ENCODE results near the gene SKI. TPM values are rescaled to one million over a fixed set of nuclear protein-coding genes. Genes with fewer than 3 reads are reported as not detected.

SKI gene
- total and polyA plus RNA-seq, 8 donors: 55.8 to 89.0 (median 73.9) TPM

- Histone ChIP-seq H3K9me3 (no peaks in the 10 kb centered on the region), H3K4me3 (no peak overlapping the region), H3K27me3 (no peaks in the 10 kb centered on the region), H3K4me1 (no peaks in the 10 kb centered on the region), H3K36me3 (peaks cover 0 to 44% of the 10 kb centered on the region in 2 donors), H3K27ac (no peak overlapping the region)
- TF ChIP-seq, protein P1, sequence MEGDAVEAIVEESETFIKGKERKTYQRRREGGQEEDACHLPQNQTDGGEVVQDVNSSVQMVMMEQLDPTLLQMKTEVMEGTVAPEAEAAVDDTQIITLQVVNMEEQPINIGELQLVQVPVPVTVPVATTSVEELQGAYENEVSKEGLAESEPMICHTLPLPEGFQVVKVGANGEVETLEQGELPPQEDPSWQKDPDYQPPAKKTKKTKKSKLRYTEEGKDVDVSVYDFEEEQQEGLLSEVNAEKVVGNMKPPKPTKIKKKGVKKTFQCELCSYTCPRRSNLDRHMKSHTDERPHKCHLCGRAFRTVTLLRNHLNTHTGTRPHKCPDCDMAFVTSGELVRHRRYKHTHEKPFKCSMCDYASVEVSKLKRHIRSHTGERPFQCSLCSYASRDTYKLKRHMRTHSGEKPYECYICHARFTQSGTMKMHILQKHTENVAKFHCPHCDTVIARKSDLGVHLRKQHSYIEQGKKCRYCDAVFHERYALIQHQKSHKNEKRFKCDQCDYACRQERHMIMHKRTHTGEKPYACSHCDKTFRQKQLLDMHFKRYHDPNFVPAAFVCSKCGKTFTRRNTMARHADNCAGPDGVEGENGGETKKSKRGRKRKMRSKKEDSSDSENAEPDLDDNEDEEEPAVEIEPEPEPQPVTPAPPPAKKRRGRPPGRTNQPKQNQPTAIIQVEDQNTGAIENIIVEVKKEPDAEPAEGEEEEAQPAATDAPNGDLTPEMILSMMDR (IDR thresholded peaks at IDR 0.05): no peak
- intact Hi-C loops (cut with DNase I): no loop called here
- ATAC-seq: no peak
- no peak for DNase-seq
Observed at GRCh38 chr1:2181271-2181670, 46.8 kb upstream of the SKI start.

DNA sequence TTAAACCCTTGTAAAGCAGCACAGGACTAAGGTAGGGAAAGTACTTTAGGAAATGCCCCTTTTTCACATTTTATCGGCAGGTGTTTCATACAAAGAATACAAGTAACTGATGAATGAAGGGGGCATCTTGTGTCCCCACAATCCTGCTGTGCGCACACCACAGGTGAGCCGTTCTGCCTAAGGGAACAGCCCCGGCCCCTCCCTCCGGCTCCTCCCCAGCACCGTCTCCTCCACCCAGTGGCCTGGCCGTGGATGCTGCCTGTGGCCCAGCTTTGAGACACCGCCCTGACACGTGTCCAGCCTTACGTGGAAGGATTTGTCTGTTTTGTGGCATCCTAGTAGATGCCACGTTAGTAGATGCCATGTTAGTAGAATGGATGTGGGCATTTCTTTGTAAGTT lies 46.4 kb upstream of the SKI start:
- Histone ChIP-seq H3K9me3 (no peaks in the 10 kb centered on the region), H3K36me3 (peaks cover 0 to 48% of the 10 kb centered on the region in 2 donors), H3K4me1 (no peaks in the 10 kb centered on the region), H3K27me3 (no peaks in the 10 kb centered on the region), H3K4me3 (no peak overlapping the region), H3K27ac (no peak overlapping the region)
- TF ChIP-seq, protein P1 (IDR thresholded peaks at IDR 0.05): no peak
- ATAC-seq (no peak), DNase-seq (peak in 1 of 4 donors; percentile 75)
- intact Hi-C loops (cut with DNase I): no loop called here

DNA sequence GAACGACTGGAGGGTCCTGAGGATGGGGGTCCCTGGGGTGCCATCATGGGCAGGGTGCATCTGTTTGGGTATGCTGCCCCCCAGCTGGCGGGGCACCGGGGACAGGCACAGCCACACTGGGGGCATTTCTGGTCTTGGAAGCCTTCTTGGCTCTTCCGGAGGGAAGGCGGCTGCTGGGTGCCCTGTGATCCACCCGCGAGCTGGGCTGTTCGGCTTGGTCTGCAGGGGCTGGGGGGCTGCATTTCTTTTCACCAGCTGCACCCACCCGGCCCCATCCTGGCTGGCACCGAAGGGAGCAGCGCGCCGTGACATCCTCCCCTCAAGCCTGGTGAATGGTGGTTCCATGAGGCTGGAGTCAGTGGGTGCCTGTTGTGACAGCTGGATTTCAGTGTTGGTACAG lies 45.7 kb upstream of the SKI start:
- Histone ChIP-seq H3K27me3 (no peaks in the 10 kb centered on the region), H3K36me3 (peaks cover 0 to 45% of the 10 kb centered on the region in 2 donors), H3K9me3 (no peaks in the 10 kb centered on the region), H3K4me1 (no peaks in the 10 kb centered on the region), H3K4me3 (no peak overlapping the region), H3K27ac (no peak overlapping the region)
- no peak for ATAC-seq
- no peak for DNase-seq
- TF ChIP-seq, protein P1 (IDR thresholded peaks at IDR 0.05): no peak
- intact Hi-C loops (cut with DNase I): no loop called here

DNA sequence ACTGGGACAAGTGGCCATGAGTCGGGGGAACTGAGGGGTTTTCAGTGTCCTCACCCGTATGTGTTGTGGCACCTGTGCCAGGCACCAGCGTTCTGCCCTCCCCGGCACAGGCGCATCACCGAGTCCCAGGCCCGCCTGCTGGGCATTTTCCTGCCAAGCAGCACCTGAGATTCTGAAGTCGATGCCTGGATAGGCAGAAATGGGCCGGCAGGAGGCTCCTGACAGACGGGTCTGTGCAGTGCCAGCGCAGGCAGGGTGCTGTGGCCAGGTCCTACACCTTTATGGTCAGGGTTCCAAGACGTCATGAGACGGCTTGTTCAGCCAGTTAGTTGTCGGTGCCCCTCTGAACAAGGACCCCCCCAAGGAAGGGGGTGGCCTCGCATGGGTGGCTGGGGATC lies 44.2 kb upstream of the SKI start:
- TF ChIP-seq, protein P1 (IDR thresholded peaks at IDR 0.05): no peak
- H3K27ac ChIP-seq: no peak overlapping the region
- no peak overlapping the region for H3K4me3 ChIP-seq
- DNase-seq (peak in 1 of 4 donors; percentile 73), ATAC-seq (no peak)
- H3K27me3 ChIP-seq: no peaks in the 10 kb centered on the region
- peaks cover 0 to 1% of the 10 kb centered on the region in 2 donors for H3K4me1 ChIP-seq
- intact Hi-C loops (cut with DNase I): no loop called here
- H3K9me3 ChIP-seq: no peaks in the 10 kb centered on the region
- peaks cover 0 to 34% of the 10 kb centered on the region in 2 donors for H3K36me3 ChIP-seq

- no peaks in the 10 kb centered on the region for H3K27me3 ChIP-seq
- H3K4me3 ChIP-seq: no peak overlapping the region
- ATAC-seq: no peak
- no peaks in the 10 kb centered on the region for H3K9me3 ChIP-seq
- intact Hi-C loops (cut with DNase I): no loop called here
- peaks cover 0 to 34% of the 10 kb centered on the region in 2 donors for H3K36me3 ChIP-seq
- no peak overlapping the region for H3K27ac ChIP-seq
- peaks cover 0 to 5% of the 10 kb centered on the region in 2 donors for H3K4me1 ChIP-seq
- no peak for DNase-seq
- TF ChIP-seq, protein P1 (IDR thresholded peaks at IDR 0.05): no peak
Observed at GRCh38 chr1:2184531-2184930, 43.6 kb upstream of the SKI start.
